Smooth muscle cell (in vitro differentiated cells): ENCODE data around the gene LRIG1. TPM values are rescaled to one million over a fixed set of nuclear protein-coding genes. Genes with fewer than 3 reads are reported as not detected.

Experiments
- DNase-seq: peaks from one replicate; lab custom pipeline; 2025; ENCODE audit not compliant: unreplicated experiment; lab: John Stamatoyannopoulos, UW
- H2AFZ ChIP-seq: fragments of 200-600 bp; sonication (generic); 2 replicates; pipeline ENCODE4 v1.6.0; 2016; ENCODE audit warnings: antibody characterized with exemption, low read depth, mild to moderate bottlenecking
- H3F3A ChIP-seq: fragments of 200-600 bp; sonication (generic); 2 replicates; pipeline ENCODE4 v1.6.0; 2017; ENCODE audit warnings: antibody characterized with exemption, low read depth
- H3K27ac ChIP-seq: fragments of 200-600 bp; sonication (generic); 2 replicates; pipeline ENCODE4 v1.5.1; 2016; ENCODE audit warnings: low read depth, mild to moderate bottlenecking
- H3K27me3 ChIP-seq: fragments of 200-600 bp; sonication (generic); 2 replicates; pipeline ENCODE4 v1.6.1; 2016; ENCODE audit warnings: low read depth, mild to moderate bottlenecking
- H3K36me3 ChIP-seq: fragments of 200-600 bp; sonication (generic); 2 replicates; pipeline ENCODE4 v1.5.1; 2016; ENCODE audit warnings: low read depth
- H3K4me1 ChIP-seq: fragments of 200-600 bp; sonication (generic); 2 replicates; pipeline ENCODE4 v1.5.1; 2016; ENCODE audit warnings: low read depth
- H3K4me2 ChIP-seq: fragments of 200-600 bp; sonication (generic); 2 replicates; pipeline ENCODE4 v1.6.0; 2016; ENCODE audit warnings: mild to moderate bottlenecking
- H3K4me3 ChIP-seq: fragments of 200-600 bp; sonication (generic); 2 replicates; pipeline ENCODE4 v1.5.1; 2016; ENCODE audit warnings: mild to moderate bottlenecking
- H3K79me2 ChIP-seq: fragments of 200-600 bp; sonication (generic); 2 replicates; pipeline ENCODE4 v1.6.0; 2016; ENCODE audit warnings: low read depth, mild to moderate bottlenecking
- H3K9ac ChIP-seq: fragments of 200-600 bp; sonication (generic); 2 replicates; pipeline ENCODE4 v1.6.0; 2016; ENCODE audit warnings: low read depth
- H3K9me3 ChIP-seq: fragments of 200-600 bp; sonication (generic); replicated peaks from 2 replicates; pipeline ENCODE4 v1.5.1; 2016; ENCODE audit warnings: low read depth
- H4K20me1 ChIP-seq: fragments of 200-600 bp; sonication (generic); 2 replicates; pipeline ENCODE4 v1.6.0; 2016; ENCODE audit warnings: low read depth
- CTCF ChIP-seq: fragments of 200-600 bp; sonication (generic); IDR thresholded peaks from 2 replicates; pipeline ENCODE4 v1.5.1; 2017; ENCODE audit warnings: borderline replicate concordance, mild to moderate bottlenecking, antibody characterized with exemption; ENCODE audit not compliant: insufficient read depth, poor library complexity, severe bottlenecking
- WGBS: methylation state at CpG from one replicate; pipeline ENCODE4 v1.1.7; 2016; ENCODE audit warnings: low lambda C conversion rate; 5-methylcytosine and 5-hydroxymethylcytosine counted together
- polyA plus RNA-seq: library from polyadenylated mRNA; unstranded; fragments of >200 nt; fragmentation: Nextera tagmentation; extraction: Ambion mirVana; gene quantifications from 2 replicates; pipeline ENCODE4 v1.2.1, GENCODE V29; 2016
- total RNA-seq: library from RNA; depleted of rRNA; stranded (reverse); fragments of >200 nt; gene quantifications from 2 replicates; pipeline ENCODE4 v1.2.3, GENCODE V29; 2014

The LRIG1 gene
- total and polyA plus RNA-seq, 2 experiments from 2014 or later, result 26.5 to 31.3 TPM

- no peak for TF ChIP-seq CTCF
- WGBS, result 92% methylated on average over 3 of the region's 3 CpGs
- Histone ChIP-seq H3K9ac (no peak overlapping the region), H2AFZ (no peak overlapping the region), H3K36me3 (no peaks in the 10 kb centered on the region), H3K9me3 (no peaks in the 10 kb centered on the region), H3K27me3 (no peaks in the 10 kb centered on the region), H3K4me2 (no peak overlapping the region), H3F3A (no peaks in the 10 kb centered on the region), H4K20me1 (no peaks in the 10 kb centered on the region), H3K27ac (no peak overlapping the region), H3K4me3 (no peak overlapping the region), H3K4me1 (no peaks in the 10 kb centered on the region), H3K79me2 (no peaks in the 10 kb centered on the region)
- no peak for DNase-seq
Measured at GRCh38 chr3:66367979-66368378, 132.8 kb downstream of the LRIG1 start.

- Histone ChIP-seq H3K79me2 (no peaks in the 10 kb centered on the region), H3K27ac (no peak overlapping the region), H2AFZ (no peak overlapping the region), H3K4me1 (no peaks in the 10 kb centered on the region), H3K9me3 (no peaks in the 10 kb centered on the region), H3K9ac (no peak overlapping the region), H3K27me3 (no peaks in the 10 kb centered on the region), H4K20me1 (peaks cover 3% of the 10 kb centered on the region), H3F3A (no peaks in the 10 kb centered on the region), H3K36me3 (no peaks in the 10 kb centered on the region), H3K4me3 (no peak overlapping the region), H3K4me2 (no peak overlapping the region)
- DNase-seq, result no peak
- TF ChIP-seq CTCF, result no peak
- WGBS, result 95% methylated on average over 7 of the region's 7 CpGs
Measured at GRCh38 chr3:66366747-66367146, 134.1 kb downstream of the LRIG1 start.

- H3K27ac ChIP-seq, result no peak overlapping the region
- WGBS, result 85% methylated on average over 5 of the region's 5 CpGs
- H4K20me1 ChIP-seq, result peaks cover 3% of the 10 kb centered on the region
- H3K27me3 ChIP-seq, result no peaks in the 10 kb centered on the region
- H3K79me2 ChIP-seq, result no peaks in the 10 kb centered on the region
- no peak overlapping the region for H2AFZ ChIP-seq
- DNase-seq, result no peak
- H3K4me1 ChIP-seq, result no peaks in the 10 kb centered on the region
- H3K9me3 ChIP-seq, result no peaks in the 10 kb centered on the region
- TF ChIP-seq CTCF, result no peak
- H3F3A ChIP-seq, result no peaks in the 10 kb centered on the region
- H3K4me3 ChIP-seq, result no peak overlapping the region
- H3K9ac ChIP-seq, result no peak overlapping the region
- no peak overlapping the region for H3K4me2 ChIP-seq
- no peaks in the 10 kb centered on the region for H3K36me3 ChIP-seq
Measured at GRCh38 chr3:66365080-66365479, 135.7 kb downstream of the LRIG1 start.

- Histone ChIP-seq H4K20me1 (peaks cover 3% of the 10 kb centered on the region), H3K9me3 (no peaks in the 10 kb centered on the region), H2AFZ (no peak overlapping the region), H3K27ac (no peak overlapping the region), H3K27me3 (no peaks in the 10 kb centered on the region), H3F3A (no peaks in the 10 kb centered on the region), H3K9ac (no peak overlapping the region), H3K36me3 (no peaks in the 10 kb centered on the region), H3K79me2 (no peaks in the 10 kb centered on the region), H3K4me1 (no peaks in the 10 kb centered on the region), H3K4me3 (no peak overlapping the region), H3K4me2 (no peak overlapping the region)
- TF ChIP-seq CTCF, result no peak
- no peak for DNase-seq
- WGBS, result 52% methylated on average over 6 of the region's 6 CpGs
Measured at GRCh38 chr3:66363148-66363547, 137.7 kb downstream of the LRIG1 start.
